HepG2 (cell line): ENCODE measurements around the gene RBMS2. TPM values are rescaled to one million over a fixed set of nuclear protein-coding genes. Genes with fewer than 3 reads are reported as not detected.

Experiments
- AHDC1 ChIP-seq: sonication (generic); formaldehyde crosslinking; IDR thresholded peaks from 2 replicates; pipeline ENCODE4 v1.5.1; 2020; ENCODE audit warnings: mild to moderate bottlenecking, missing genetic modification reagents, borderline replicate concordance
- CBFB ChIP-seq: sonication (generic); formaldehyde crosslinking; IDR thresholded peaks from 2 replicates; pipeline ENCODE4 v1.4.0; 2020; ENCODE audit warnings: missing genetic modification reagents
- ISX ChIP-seq: sonication (generic); formaldehyde crosslinking; conservative IDR thresholded peaks from 2 replicates; pipeline ENCODE4 v1.5.0; 2020; ENCODE audit warnings: missing genetic modification reagents
- KDM2A ChIP-seq: sonication (generic); formaldehyde crosslinking; IDR thresholded peaks from 2 replicates; pipeline ENCODE4 v1.4.0; 2020; ENCODE audit warnings: low read depth, missing genetic modification reagents, borderline replicate concordance
- MED13 ChIP-seq: sonication (generic); formaldehyde crosslinking; IDR thresholded peaks from 2 replicates; pipeline ENCODE4 v1.5.0; 2020; ENCODE audit warnings: missing genetic modification reagents
- NR1H2 ChIP-seq: sonication (generic); formaldehyde crosslinking; IDR thresholded peaks from 2 replicates; pipeline ENCODE4 v1.8.1; 2022; ENCODE audit warnings: low read depth, missing genetic modification reagents, borderline replicate concordance
- SP2 ChIP-seq: sonication (generic); formaldehyde crosslinking; IDR thresholded peaks from 2 replicates; pipeline ENCODE4 v1.5.1; 2020; ENCODE audit warnings: mild to moderate bottlenecking, missing genetic modification reagents
- ZBTB14 ChIP-seq: sonication (generic); formaldehyde crosslinking; IDR thresholded peaks from 2 replicates; pipeline ENCODE4 v1.4.0; 2020; ENCODE audit warnings: missing genetic modification reagents
- ZBTB40 ChIP-seq, 2 experiments: fragments of 450-650 bp in 1 of 2; sonication (generic) in 1 of 2; formaldehyde crosslinking in 1 of 2; IDR thresholded peaks; 2 replicates each; pipeline versions ENCODE4 v1.6.1 to v1.8.0; 2016 to 2022; ENCODE audit warnings: antibody characterized with exemption in 1 of 2, mild to moderate bottlenecking in 1 of 2, missing genetic modification reagents in 1 of 2
- ZNF768 ChIP-seq: sonication (generic); formaldehyde crosslinking; IDR thresholded peaks from 2 replicates; pipeline ENCODE4 v1.4.0; 2020; ENCODE audit warnings: missing genetic modification reagents
- ZNF781 ChIP-seq: sonication (generic); formaldehyde crosslinking; IDR thresholded peaks from 2 replicates; pipeline ENCODE4 v1.5.1; 2020; ENCODE audit warnings: borderline replicate concordance, mild to moderate bottlenecking, missing genetic modification reagents; ENCODE audit errors: not compliant biosample characterization
- polyA plus RNA-seq, 8 experiments: library from polyadenylated mRNA; depleted of rRNA in 3 of 8; stranded (reverse) in 7 of 8; unstranded in 1 of 8; fragments of >200 nt; fragmentation: Illumina TruSeq in 4 of 8; extraction: Trizol in 4 of 8; gene quantifications; 2 replicates each; pipeline versions ENCODE4 v1.2.1 to v1.2.3, GENCODE V29; 2011 to 2016; ENCODE audit warnings: low read depth in 4 of 8, missing spikeins in 1 of 8, mixed read lengths in 1 of 8; ENCODE audit not compliant: insufficient read depth in 1 of 8
- total RNA-seq, 5 experiments: library from RNA; depleted of rRNA; stranded (reverse); fragments of >200 nt; fragmentation: Illumina TruSeq; extraction: Trizol; gene quantifications; 2 replicates each; pipeline ENCODE4 v1.2.3, GENCODE V29; 2016; ENCODE audit warnings: low read depth in 1 of 5

Gene RBMS2
- total and polyA plus RNA-seq, 2 of the 13 experiments (the other 11 are each of a cell fraction or from before 2014, with no cell fraction given), result 0.53 to 7.4 TPM

- TF ChIP-seq AHDC1 (CRISPR knock-in tag), result peak; percentile 30; the same call in 1 of the 2 replicates
- peak; percentile 93 for TF ChIP-seq SP2 (CRISPR knock-in tag)
- no peak; the same call in 1 of the 2 replicates for TF ChIP-seq ISX
- peak; percentile 92 for TF ChIP-seq MED13
- TF ChIP-seq ZBTB40 (IDR thresholded peaks at IDR 0.05), result no peak
- TF ChIP-seq ZBTB40 (CRISPR knock-in tag; IDR thresholded peaks at IDR 0.05), result peak; percentile 87
- TF ChIP-seq ZNF781 (CRISPR knock-in tag), result peak; percentile 92
- no peak for TF ChIP-seq CBFB (CRISPR knock-in tag)
- TF ChIP-seq ZBTB14, result peak; percentile 66
- TF ChIP-seq KDM2A (CRISPR knock-in tag), result peak; percentile 56; the same call in 1 of the 2 replicates
- peak; percentile 45; the same call in 1 of the 2 replicates for TF ChIP-seq ZNF768 (CRISPR knock-in tag)
- peak; percentile 93 for TF ChIP-seq NR1H2
Observed at GRCh38 chr12:56488041-56488955, 33.3 kb upstream of the RBMS2 start, which contains the start of gene GLS2 (continued).
